Measurements from ENCODE around the gene SAA2. TPM values are rescaled to one million over a fixed set of nuclear protein-coding genes. Genes with fewer than 3 reads are reported as not detected.
"Not testable (repeated sequence)": the region's sequence is repeated elsewhere in the genome, so short reads cannot be mapped to it uniquely, and the experiment has no call there.

SAA2 gene
- total RNA-seq, 2 experiments from 2014 or later = 0.25 TPM; not detected in 1

GRCh38 chr11:18264677-18265555 is 16.4 kb upstream of the SAA2 start:
- Mint-ChIP-seq H3K4me1 (ENCODE audit: low read depth) (no peaks in the 10 kb centered on the region), H3K4me3 (no peak overlapping the region), H3K27me3 (no peaks in the 10 kb centered on the region), H3K9me3 (no peaks in the 10 kb centered on the region), H3K27ac (no peak overlapping the region), H3K36me3 (ENCODE audit: low read depth) (no peaks in the 10 kb centered on the region)
- DNase-seq (no peak), ATAC-seq (ENCODE audit: poor library complexity) (no peak)
- Histone ChIP-seq H3K27ac (ENCODE audit: low read depth in 1 of 2, low read length in 2 of 2) (no peak overlapping the region), H3K27me3 (ENCODE audit: control insufficient read depth in 1 of 2, insufficient read depth in 2 of 2, low read length in 2 of 2) (peaks cover 0 to 2% of the 10 kb centered on the region in 2 experiments), H3K36me3 (ENCODE audit: insufficient read depth, low read length) (no peaks in the 10 kb centered on the region), H3K4me3 (ENCODE audit: low read length) (no peak overlapping the region), H3K4me1 (ENCODE audit: insufficient read depth, low read length) (peaks cover 2% of the 10 kb centered on the region), H3K9me3 (ENCODE audit: control insufficient read depth in 1 of 2, insufficient read depth in 1 of 2, low read length in 2 of 2) (no peaks in the 10 kb centered on the region)
- CTCF ChIA-PET = no interaction called here
- intact Hi-C loops (cut with DNase I, micrococcal nuclease) = loop anchor here in 1 of 2 experiments (1.0 kb wide), 1 partner anchor 18 kb away; no protein-coding TSS in a partner anchor
- POLR2A ChIA-PET = no interaction called here
- no peak for TF ChIP-seq CTCF (IDR thresholded peaks at IDR 0.05)

- Mint-ChIP-seq H3K27ac (no peak overlapping the region), H3K4me1 (ENCODE audit: low read depth) (no peaks in the 10 kb centered on the region), H3K4me3 (no peak overlapping the region), H3K9me3 (no peaks in the 10 kb centered on the region), H3K27me3 (no peaks in the 10 kb centered on the region), H3K36me3 (ENCODE audit: low read depth) (no peaks in the 10 kb centered on the region)
- intact Hi-C loops (cut with DNase I, micrococcal nuclease) = no loop called here
- no peak overlapping the region for H3K27ac ChIP-seq (ENCODE audit: low read depth in 1 of 2, low read length in 2 of 2)
- DNase-seq = no peak
- H3K27me3 ChIP-seq (ENCODE audit: control insufficient read depth in 1 of 2, insufficient read depth in 2 of 2, low read length in 2 of 2) = peaks cover 0 to 3% of the 10 kb centered on the region in 2 experiments
- H3K36me3 ChIP-seq (ENCODE audit: insufficient read depth, low read length) = no peaks in the 10 kb centered on the region
- POLR2A ChIA-PET = no interaction called here
- no peaks in the 10 kb centered on the region for H3K9me3 ChIP-seq (ENCODE audit: control insufficient read depth in 1 of 2, insufficient read depth in 1 of 2, low read length in 2 of 2)
- peaks cover 2% of the 10 kb centered on the region for H3K4me1 ChIP-seq (ENCODE audit: insufficient read depth, low read length)
- CTCF ChIA-PET = no interaction called here
- no peak overlapping the region for H3K4me3 ChIP-seq (ENCODE audit: low read length)
- TF ChIP-seq CTCF (IDR thresholded peaks at IDR 0.05) = no peak
- no peak for ATAC-seq (ENCODE audit: poor library complexity)
Observed at GRCh38 chr11:18264035-18264434, 15.6 kb upstream of the SAA2 start.

- intact Hi-C loops (cut with DNase I, micrococcal nuclease); POLR2A ChIA-PET: not testable (repeated sequence)
Observed at GRCh38 chr11:18262681-18263350, 14.3 kb upstream of the SAA2 start.

More at GRCh38 chr11:18262681-18263350, 14.3 kb upstream of the SAA2 start:
- H3K4me1 Mint-ChIP-seq (ENCODE audit: low read depth); H3K36me3 ChIP-seq (ENCODE audit: insufficient read depth, low read length); H3K27ac Mint-ChIP-seq; H3K9me3 Mint-ChIP-seq; H3K4me1 ChIP-seq (ENCODE audit: insufficient read depth, low read length); H3K9me3 ChIP-seq (ENCODE audit: control insufficient read depth in 1 of 2, insufficient read depth in 1 of 2, low read length in 2 of 2); CTCF ChIA-PET; ATAC-seq (ENCODE audit: poor library complexity); DNase-seq; H3K4me3 Mint-ChIP-seq; H3K4me3 ChIP-seq (ENCODE audit: low read length); H3K36me3 Mint-ChIP-seq (ENCODE audit: low read depth); H3K27me3 Mint-ChIP-seq; H3K27me3 ChIP-seq (ENCODE audit: control insufficient read depth in 1 of 2, insufficient read depth in 2 of 2, low read length in 2 of 2); H3K27ac ChIP-seq (ENCODE audit: low read depth in 1 of 2, low read length in 2 of 2): not testable (repeated sequence)
